ENCODE results near the gene GRAMD1A. TPM values are rescaled to one million over a fixed set of nuclear protein-coding genes. Genes with fewer than 3 reads are reported as not detected.

GRAMD1A gene
- total RNA-seq, 4 donors from 2014 or later = 38.8 to 45.1 (median 43.7) TPM

- no peaks in the 10 kb centered on the region for H3K36me3 ChIP-seq
- no peak for ATAC-seq
- no peak for DNase-seq
- no peak for TF ChIP-seq POLR2A (IDR thresholded peaks at IDR 0.05)
- TF ChIP-seq, protein P1, sequence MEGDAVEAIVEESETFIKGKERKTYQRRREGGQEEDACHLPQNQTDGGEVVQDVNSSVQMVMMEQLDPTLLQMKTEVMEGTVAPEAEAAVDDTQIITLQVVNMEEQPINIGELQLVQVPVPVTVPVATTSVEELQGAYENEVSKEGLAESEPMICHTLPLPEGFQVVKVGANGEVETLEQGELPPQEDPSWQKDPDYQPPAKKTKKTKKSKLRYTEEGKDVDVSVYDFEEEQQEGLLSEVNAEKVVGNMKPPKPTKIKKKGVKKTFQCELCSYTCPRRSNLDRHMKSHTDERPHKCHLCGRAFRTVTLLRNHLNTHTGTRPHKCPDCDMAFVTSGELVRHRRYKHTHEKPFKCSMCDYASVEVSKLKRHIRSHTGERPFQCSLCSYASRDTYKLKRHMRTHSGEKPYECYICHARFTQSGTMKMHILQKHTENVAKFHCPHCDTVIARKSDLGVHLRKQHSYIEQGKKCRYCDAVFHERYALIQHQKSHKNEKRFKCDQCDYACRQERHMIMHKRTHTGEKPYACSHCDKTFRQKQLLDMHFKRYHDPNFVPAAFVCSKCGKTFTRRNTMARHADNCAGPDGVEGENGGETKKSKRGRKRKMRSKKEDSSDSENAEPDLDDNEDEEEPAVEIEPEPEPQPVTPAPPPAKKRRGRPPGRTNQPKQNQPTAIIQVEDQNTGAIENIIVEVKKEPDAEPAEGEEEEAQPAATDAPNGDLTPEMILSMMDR (IDR thresholded peaks at IDR 0.05 in 4 of 5, conservative IDR thresholded peaks at IDR 0.05 in 1 of 5) = no peak
- no peak overlapping the region for H3K4me3 ChIP-seq
- in situ Hi-C loops (cut with MboI; ENCODE audit: low sequenced_read_pairs in 4 of 4) (no loop called here), intact Hi-C loops (cut with DNase I; ENCODE audit: low total_unique reads) (no loop called here)
- H3K27me3 ChIP-seq = no peaks in the 10 kb centered on the region
- H3K27ac ChIP-seq = no peak overlapping the region
- no peaks in the 10 kb centered on the region for H3K4me1 ChIP-seq
- H3K9me3 ChIP-seq = no peaks in the 10 kb centered on the region
These were observed 75.9 kb downstream of the GRAMD1A start for GRCh38 chr19:35076026-35076370.

Other genes with a start within 250 kb of the GRAMD1A start
- 1 to 10 TPM; 1.2 to 6.3 (median 2.4) TPM for gene ZNF599, start 227.1 kb upstream of the GRAMD1A start, total RNA-seq
- gene ZNF30, start 73.4 kb upstream of the GRAMD1A start, total RNA-seq = 1 to 10 TPM in 2 of 4 donors, under 1 TPM in 2; 0.66 to 2.3 (median 0.92) TPM
- gene ZNF792, start 36.1 kb upstream of the GRAMD1A start, total RNA-seq = 1 to 10 TPM; 1.7 to 3.5 (median 2.7) TPM
- 100 to 1,000 TPM; 194 to 469 (median 289) TPM for gene SCN1B, start 30.1 kb downstream of the GRAMD1A start, total RNA-seq
- gene HPN, start 41.4 kb downstream of the GRAMD1A start, total RNA-seq = 10 to 100 TPM in 3 of 4 donors, 1 to 10 TPM in 1; 9.1 to 24.0 (median 17.1) TPM
- gene FXYD3, start 115.5 kb downstream of the GRAMD1A start, total RNA-seq = 10 to 100 TPM in 1 of 4 donors, under 1 TPM in 1, not detected in 2; 0.26 to 13.4 TPM
- gene LGI4, start 134.7 kb downstream of the GRAMD1A start, total RNA-seq = 10 to 100 TPM; 16.1 to 31.5 (median 27.2) TPM
- gene FXYD1, start 138.5 kb downstream of the GRAMD1A start, total RNA-seq = 100 to 1,000 TPM; 215 to 235 (median 225) TPM
- gene FXYD7, start 142.9 kb downstream of the GRAMD1A start, total RNA-seq = under 1 TPM in 1 of 4 donors, not detected in 3; 0.40 TPM
- gene FXYD5, start 154.4 kb downstream of the GRAMD1A start, total RNA-seq = 10 to 100 TPM in 3 of 4 donors, 1 to 10 TPM in 1; 5.2 to 23.3 (median 14.3) TPM
- not detected for gene FAM187B, start 228.4 kb downstream of the GRAMD1A start, total RNA-seq
- 10 to 100 TPM in 1 of 4 donors, 1 to 10 TPM in 3; 2.5 to 11.4 (median 5.2) TPM for gene LSR, start 248.7 kb downstream of the GRAMD1A start, total RNA-seq

Data from gastrocnemius medialis (tissue), 4 donors.